ENCODE measurements around the gene FBN1.

- TF ChIP-seq CTCF (conservative IDR thresholded peaks at IDR 0.05): no peak
- no peak for TF ChIP-seq ZFX (IDR thresholded peaks at IDR 0.05)
Measured at GRCh38 chr15:48560321-48561051, 85.0 kb downstream of the FBN1 start.

Measured in C4-2B (cell line).